Adipocyte (in vitro differentiated cells): ENCODE data around the gene NAA10.

Experiments
- DNase-seq: peaks from one replicate; pipeline ENCODE4 v3.0.0-alpha.2; 2015; ENCODE audit warnings: low read depth
- H3K27me3 ChIP-seq: replicated peaks from 2 replicates; pipeline ENCODE4 v1.7.0; 2013; ENCODE audit warnings: mild to moderate bottlenecking, low read length, moderate library complexity; ENCODE audit not compliant: control insufficient read depth, insufficient read depth
- H3K36me3 ChIP-seq: 2 replicates; pipeline ENCODE4 v1.7.0; 2013; ENCODE audit warnings: low read length, mild to moderate bottlenecking, moderate library complexity; ENCODE audit not compliant: control insufficient read depth, insufficient read depth, severe bottlenecking
- H3K4me1 ChIP-seq: 2 replicates; pipeline ENCODE4 v1.7.0; 2013; ENCODE audit warnings: mild to moderate bottlenecking, low read length, moderate library complexity; ENCODE audit not compliant: control insufficient read depth, insufficient read depth
- H3K4me3 ChIP-seq: 2 replicates; pipeline ENCODE4 v1.7.0; 2013; ENCODE audit warnings: mild to moderate bottlenecking, low read length, moderate library complexity
- H3K9ac ChIP-seq: 2 replicates; pipeline ENCODE4 v1.7.0; 2013; ENCODE audit warnings: mild to moderate bottlenecking, low read length, moderate library complexity
- H3K9me3 ChIP-seq: 2 replicates; pipeline ENCODE4 v1.7.0; 2013; ENCODE audit warnings: mild to moderate bottlenecking, low read length, moderate library complexity; ENCODE audit not compliant: control insufficient read depth

NAA10 gene

DNA sequence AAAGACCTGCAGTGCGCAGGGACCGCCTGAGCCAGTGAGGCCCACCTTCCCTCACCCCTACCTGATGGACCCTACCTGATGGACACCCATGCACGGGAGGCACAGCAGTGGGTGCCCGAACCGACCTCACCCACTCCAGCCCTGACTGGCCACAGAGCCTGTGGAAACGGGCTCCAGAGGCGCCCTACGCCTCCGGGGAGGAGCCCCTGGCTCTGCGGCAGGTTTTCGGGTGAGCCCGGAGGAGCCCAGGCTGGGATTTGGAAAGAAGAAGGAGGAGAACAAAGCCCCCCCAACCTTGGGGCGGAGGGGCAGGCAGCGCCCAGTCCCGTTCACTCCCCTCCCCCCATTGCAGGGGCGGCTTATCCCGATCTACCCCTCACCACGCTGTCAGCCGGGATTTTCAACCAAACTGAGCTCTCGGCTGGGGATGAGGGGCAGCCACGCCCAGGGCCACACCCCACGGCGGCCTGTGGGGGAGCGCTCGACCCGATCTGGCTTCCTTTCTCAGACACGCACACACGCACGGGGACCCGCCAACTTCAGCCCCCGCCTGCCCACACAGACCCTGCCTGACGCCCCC lies 49.5 kb downstream of the NAA10 start:
- Histone ChIP-seq H3K27me3 (peaks cover 79% of the 10 kb centered on the region), H3K9ac (no peak overlapping the region), H3K36me3 (no peaks in the 10 kb centered on the region), H3K9me3 (peaks cover 4% of the 10 kb centered on the region), H3K4me3 (no peak overlapping the region), H3K4me1 (no peaks in the 10 kb centered on the region)
- DNase-seq, result no peak

DNA sequence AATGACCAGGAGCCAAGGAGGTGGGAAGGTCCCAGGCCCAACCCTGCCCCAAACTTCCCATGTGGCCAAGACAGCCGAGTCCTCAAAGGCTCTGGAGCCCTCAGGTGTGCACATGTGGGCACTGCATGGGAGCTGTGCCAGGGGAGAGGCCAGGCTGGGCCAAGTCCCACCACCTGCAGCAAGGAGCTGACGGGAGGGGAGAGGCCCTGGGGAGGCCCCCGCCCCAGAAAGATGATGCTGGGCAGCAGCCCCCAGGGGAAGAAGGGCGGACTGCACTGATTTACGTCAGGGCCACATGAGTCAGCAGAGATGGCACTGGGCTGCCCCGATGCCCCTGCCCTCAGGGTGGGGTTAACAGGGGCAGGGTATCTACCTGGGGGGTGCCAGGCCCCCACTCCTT lies 50.2 kb downstream of the NAA10 start:
- Histone ChIP-seq H3K27me3 (peaks cover 86% of the 10 kb centered on the region), H3K36me3 (no peaks in the 10 kb centered on the region), H3K4me1 (no peaks in the 10 kb centered on the region), H3K4me3 (no peak overlapping the region), H3K9me3 (peaks cover 4% of the 10 kb centered on the region), H3K9ac (no peak overlapping the region)
- DNase-seq, result no peak

DNA sequence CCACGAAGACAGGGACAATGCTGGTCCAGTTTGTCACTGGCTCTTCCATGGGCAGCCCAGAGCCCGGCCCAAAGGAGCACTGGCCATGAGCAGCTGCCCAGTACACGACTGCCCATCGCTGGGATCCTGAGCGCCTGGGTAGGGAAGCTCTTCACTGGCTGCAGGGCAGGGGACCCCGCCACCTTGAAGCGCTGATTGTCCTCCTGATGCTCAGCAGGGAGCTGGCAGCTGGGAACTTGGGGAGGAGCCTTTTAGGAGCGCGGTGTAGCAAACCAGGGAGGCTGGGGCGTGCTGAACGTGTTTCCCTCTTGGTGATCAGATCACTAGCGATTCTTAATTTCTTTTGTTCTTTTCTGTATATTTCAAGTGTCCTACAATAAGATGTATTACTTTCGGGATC lies 50.7 kb downstream of the NAA10 start:
- H3K36me3 ChIP-seq, result no peaks in the 10 kb centered on the region
- H3K4me3 ChIP-seq, result no peak overlapping the region
- no peak overlapping the region for H3K9ac ChIP-seq
- peaks cover 84% of the 10 kb centered on the region for H3K27me3 ChIP-seq
- H3K4me1 ChIP-seq, result no peaks in the 10 kb centered on the region
- DNase-seq, result no peak
- H3K9me3 ChIP-seq, result peaks cover 2% of the 10 kb centered on the region

DNA sequence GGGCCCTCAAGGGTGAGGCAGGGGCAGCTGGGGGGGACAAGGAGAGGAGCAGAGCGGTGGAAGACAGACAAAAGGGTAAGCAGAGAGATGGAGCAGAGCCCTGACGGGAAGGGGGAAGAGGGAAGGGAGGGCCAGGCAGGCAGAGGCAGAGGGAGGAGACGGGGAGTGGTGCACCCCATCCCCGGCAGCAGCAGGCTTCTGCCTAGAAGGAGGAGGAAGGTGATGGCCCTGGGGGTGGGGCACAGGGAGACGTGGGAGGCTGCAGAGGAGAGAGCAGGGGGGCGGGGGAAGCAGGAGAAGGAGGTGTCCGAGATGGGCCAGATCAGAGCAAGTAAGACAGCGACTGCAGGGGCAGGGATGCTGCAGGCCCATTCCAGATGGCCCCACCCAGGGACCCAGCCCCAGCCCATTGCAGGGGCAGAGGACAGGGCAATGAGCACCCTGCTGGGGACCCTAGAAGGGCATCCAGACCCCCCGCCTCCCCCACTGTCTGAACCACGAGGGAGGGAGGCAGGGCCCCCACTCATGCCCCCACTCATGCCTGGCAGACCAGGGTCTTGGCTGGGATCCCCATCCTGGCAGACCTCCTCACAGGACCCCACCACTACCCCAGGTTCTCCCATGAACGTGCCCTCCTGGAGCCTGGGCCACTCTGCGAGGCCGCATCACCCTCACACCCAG lies 51.5 kb downstream of the NAA10 start:
- no peaks in the 10 kb centered on the region for H3K4me1 ChIP-seq
- H3K36me3 ChIP-seq, result no peaks in the 10 kb centered on the region
- H3K9me3 ChIP-seq, result no peaks in the 10 kb centered on the region
- H3K4me3 ChIP-seq, result no peak overlapping the region
- no peak overlapping the region for H3K9ac ChIP-seq
- no peak for DNase-seq
- H3K27me3 ChIP-seq, result peaks cover 84% of the 10 kb centered on the region

DNA sequence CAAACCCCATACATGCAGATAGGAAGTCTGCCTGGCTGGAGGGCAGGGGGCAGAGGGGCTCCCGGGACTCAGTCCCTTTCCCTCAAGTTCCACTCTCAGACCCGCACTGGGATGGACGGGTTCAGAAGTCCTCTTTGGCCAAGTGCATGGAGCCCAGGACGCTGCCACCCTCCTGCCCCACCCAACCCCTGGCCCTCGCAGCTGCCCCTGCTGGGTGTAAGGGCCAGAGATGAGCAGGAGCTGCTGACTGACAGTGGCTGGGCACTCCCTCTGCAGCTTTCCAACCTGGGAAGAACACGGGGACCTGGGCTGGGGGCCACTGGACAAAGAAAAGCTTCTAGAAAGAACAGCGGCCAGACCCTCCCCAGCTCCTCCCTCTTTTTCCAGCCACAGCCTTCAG lies 52.3 kb downstream of the NAA10 start:
- H3K27me3 ChIP-seq, result peaks cover 84% of the 10 kb centered on the region
- DNase-seq, result no peak
- no peaks in the 10 kb centered on the region for H3K9me3 ChIP-seq
- no peaks in the 10 kb centered on the region for H3K36me3 ChIP-seq
- no peak overlapping the region for H3K4me3 ChIP-seq
- no peaks in the 10 kb centered on the region for H3K4me1 ChIP-seq
- H3K9ac ChIP-seq, result no peak overlapping the region

DNA sequence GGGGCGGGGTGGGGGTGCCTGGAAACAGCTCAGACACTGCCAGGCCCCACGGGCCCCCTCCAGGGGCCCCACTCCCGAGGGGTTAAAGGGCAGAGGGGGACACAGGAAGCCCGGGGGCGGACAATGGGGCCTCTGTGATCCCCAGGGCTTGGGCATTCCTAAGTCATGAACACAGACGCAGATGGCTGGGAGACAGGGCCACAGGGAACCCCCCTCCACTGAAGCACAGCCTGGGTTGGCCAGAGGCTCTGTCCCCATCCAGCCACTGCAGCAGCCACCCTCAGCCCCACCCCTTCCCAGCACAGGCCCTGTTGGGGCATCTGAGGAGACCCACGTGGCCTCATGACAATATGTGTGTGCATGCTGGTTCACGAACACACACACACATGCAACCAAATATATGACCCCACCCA lies 52.7 kb downstream of the NAA10 start:
- Histone ChIP-seq H3K36me3 (no peaks in the 10 kb centered on the region), H3K27me3 (peaks cover 82% of the 10 kb centered on the region), H3K4me3 (no peak overlapping the region), H3K9ac (no peak overlapping the region), H3K4me1 (no peaks in the 10 kb centered on the region), H3K9me3 (no peaks in the 10 kb centered on the region)
- no peak for DNase-seq

DNA sequence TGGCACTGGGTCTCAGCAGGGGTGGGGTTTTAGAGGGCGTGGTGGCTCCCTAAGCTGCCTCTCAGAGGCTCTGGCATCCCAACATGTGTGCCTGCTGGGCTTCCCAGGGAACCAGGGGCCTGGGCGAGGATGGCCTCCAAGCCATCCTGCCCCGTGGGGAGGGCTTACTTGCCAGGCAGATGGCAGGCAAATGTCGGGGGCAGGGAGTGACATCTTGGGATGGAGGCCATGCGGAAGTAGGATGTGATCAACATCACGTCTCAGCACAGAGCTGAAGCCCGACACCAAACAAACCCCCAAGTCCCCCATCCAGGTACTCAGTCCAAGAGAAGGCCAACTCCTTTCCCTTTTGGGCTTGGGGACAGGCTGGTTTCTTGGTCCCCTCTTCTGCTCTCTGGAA lies 53.6 kb downstream of the NAA10 start:
- H3K27me3 ChIP-seq, result peaks cover 77% of the 10 kb centered on the region
- H3K9ac ChIP-seq, result no peak overlapping the region
- no peaks in the 10 kb centered on the region for H3K4me1 ChIP-seq
- DNase-seq, result no peak
- no peaks in the 10 kb centered on the region for H3K36me3 ChIP-seq
- no peaks in the 10 kb centered on the region for H3K9me3 ChIP-seq
- H3K4me3 ChIP-seq, result no peak overlapping the region

DNA sequence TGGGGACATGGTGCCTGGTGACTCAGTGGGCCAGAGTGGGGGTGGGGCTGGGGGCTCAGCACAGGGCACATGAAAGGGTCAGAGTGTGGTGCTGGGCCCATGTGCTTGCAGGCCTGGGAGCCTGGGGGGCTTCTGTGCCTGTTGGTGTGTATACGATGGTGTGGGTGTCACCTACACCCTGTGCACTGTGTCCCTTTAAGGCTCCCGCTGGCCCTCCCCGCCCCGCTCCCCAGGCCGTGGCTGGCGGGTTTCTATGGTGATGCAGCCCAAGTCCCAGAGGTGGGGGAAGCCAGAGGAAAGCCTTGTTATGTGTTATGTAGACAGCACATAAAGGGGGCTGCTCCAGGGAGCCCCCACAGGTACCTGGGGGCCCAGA lies 54.4 kb downstream of the NAA10 start:
- Histone ChIP-seq H3K4me1 (no peaks in the 10 kb centered on the region), H3K9me3 (no peaks in the 10 kb centered on the region), H3K9ac (no peak overlapping the region), H3K36me3 (no peaks in the 10 kb centered on the region), H3K27me3 (peaks cover 80% of the 10 kb centered on the region), H3K4me3 (no peak overlapping the region)
- DNase-seq, result no peak

DNA sequence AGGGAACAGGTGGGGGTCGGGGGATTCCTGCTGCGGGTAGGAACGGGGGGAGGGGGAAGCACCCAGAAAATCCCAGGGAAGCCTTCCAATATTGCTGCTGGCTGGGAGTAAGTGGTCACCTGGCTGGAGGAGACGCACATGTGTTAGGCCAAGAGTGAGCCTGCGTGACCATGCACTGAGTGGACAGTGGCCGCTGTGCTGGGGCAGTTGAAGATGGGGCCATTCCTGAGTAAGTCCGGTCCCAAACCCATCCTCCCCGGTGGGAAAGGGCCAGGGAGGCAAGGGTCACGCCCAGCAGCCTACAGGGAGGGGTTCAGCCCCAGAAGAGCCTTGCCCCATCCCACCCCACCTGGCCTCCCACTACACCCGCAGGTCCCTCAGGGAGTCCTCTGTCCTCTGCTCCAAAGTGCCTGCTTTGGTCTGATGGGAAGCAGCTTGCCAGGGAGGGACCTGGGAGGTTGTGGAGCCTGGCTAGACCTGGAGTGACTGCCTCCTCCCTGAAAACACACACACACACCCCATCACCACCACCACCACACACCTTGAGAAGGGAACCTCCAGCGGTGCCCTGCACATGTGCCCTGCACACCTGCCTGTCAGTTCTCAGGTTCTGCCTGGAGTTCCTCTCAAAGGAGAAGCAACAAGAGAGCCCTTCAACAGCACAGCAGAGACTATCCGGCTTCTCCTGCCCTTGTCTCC lies 54.9 kb downstream of the NAA10 start:
- Histone ChIP-seq H3K27me3 (peaks cover 75% of the 10 kb centered on the region), H3K9me3 (no peaks in the 10 kb centered on the region), H3K4me3 (no peak overlapping the region), H3K36me3 (no peaks in the 10 kb centered on the region), H3K9ac (no peak overlapping the region), H3K4me1 (no peaks in the 10 kb centered on the region)
- DNase-seq, result no peak
